Stimulated activated CD8-positive, alpha-beta memory T cell treated with anti-CD3 and anti-CD28 coated beads, Interleukin-4, amount 100 ng/mL, for 48 hours (primary cell): ENCODE measurements around the gene ERBB4.

Source experiments
- DNase-seq: peaks from one replicate; pipeline ENCODE4 v3.0.0-alpha.2; 2020

ERBB4 gene

DNA sequence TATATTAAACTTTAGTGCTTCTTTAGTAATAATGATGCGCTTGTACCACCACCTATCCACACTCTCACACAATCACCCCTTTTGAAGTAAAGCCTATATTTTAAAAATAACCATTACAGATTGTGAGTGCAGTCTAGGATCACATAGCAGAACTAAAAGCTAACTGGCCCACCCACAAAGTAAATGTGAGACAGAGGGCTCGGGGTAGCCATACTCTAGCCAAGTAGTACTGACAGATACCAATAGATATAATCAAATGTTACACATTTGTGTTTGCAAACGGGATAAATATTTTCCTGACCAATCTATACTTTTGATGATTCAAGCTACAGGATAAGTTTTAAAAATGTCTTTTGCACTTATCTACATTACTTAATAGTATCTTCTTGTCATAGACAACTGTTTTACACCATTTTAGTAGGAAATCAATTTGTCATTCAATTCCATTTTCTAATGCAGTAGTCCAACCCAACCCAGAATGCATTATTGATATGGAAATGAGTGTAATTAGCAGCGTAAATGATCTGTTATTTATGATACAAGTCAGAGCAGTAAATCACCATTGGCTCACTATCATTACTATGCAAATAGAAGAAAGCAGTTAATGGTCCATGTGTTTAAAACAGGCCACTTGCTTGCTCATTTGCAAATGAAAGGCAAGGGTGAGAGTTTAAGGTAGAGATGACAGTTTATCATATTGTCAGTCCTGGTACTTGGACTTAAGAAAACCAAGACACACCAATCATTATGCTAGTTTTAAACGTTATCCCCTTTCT lies 111.8 kb downstream of the ERBB4 start:
- no peak for DNase-seq

DNA sequence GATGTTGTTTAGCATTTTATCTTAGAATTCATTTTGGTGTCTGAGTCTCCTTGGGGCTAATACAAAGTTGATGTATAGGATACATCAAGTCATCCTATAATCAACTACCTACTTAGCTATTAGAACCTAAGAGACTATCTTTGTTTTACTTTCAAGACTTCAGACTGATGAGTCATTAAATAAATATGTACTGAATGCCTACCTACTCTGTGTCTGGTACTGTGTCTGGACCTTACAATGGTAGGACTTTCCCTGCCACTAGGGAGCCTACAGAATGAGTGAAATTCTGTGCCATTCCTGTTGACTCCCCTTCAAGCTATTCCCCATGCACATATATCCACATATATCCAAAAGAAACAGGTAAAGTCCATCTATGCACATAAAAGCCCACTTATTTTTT lies 114.5 kb downstream of the ERBB4 start:
- no peak for DNase-seq

DNA sequence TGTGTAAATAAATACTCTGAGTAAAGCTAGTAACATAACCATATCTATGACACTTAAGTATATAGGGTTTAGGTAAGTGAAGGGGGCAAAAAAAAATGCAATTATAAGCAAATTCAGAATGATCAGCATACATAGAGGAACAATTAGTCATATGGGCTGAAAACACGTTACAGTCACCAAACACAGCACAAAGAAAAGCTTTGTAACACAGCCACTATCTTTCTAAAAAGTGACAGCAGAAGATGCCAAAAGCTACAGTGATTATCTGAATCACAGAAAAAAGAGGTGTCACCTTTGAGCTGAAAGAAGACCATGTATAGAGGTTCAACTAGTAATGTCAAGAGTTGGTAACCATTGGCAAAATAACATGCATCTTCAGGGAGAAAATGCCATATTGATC lies 115.5 kb downstream of the ERBB4 start:
- no peak for DNase-seq

DNA sequence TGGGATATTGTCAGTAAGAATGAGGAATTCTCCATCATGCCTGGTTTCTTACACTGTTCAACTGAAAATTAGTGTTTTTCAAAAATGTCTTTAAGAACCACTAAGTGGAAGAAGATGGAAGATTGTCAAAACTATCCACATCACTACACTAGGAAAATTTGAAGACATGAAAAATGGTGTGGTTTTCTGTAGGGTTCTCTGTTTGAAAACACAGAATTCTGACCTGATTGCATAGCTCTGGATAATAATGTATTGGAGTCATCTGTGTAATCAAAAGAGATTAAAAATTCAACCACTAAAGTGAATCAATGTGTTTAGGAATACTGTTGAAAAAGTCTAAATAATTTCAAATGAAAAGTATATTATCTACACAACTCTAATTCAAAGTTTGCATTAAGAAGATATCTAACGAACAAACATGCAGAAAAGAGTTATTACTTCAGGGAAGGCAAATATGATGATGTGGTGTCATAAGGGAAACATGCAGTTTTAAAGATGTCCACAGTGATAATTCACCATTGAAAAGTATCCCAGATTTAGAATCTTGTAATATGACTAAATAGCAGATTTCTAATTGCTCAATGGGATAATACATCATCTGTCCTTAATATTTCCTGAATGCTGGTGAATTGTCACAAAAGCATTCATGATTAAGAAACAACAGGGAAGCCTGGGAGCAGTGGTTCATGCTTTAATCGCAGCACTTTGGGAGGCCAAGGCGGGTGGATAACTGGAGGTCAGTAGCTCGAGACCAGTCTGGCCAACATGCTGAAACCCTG lies 116.9 kb downstream of the ERBB4 start:
- DNase-seq, result no peak

DNA sequence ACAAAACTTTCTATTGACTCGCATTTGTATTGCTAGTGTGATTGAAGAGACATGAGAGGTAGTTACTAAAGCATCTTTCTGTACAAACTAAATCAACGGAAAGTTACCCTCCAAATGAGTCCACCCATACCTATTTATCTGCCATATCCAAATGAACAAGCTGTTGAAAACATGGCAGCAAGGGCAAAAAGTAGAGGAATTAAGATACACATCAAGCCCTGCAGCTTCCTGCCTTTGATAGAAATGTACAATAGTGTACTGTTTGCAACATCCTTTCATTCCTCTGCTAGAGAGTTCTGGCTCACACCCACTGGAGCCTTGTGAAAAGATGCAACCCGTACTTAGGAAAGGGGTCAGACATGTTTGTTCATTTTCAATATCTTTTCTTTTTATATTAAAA lies 122.5 kb downstream of the ERBB4 start:
- no peak for DNase-seq

DNA sequence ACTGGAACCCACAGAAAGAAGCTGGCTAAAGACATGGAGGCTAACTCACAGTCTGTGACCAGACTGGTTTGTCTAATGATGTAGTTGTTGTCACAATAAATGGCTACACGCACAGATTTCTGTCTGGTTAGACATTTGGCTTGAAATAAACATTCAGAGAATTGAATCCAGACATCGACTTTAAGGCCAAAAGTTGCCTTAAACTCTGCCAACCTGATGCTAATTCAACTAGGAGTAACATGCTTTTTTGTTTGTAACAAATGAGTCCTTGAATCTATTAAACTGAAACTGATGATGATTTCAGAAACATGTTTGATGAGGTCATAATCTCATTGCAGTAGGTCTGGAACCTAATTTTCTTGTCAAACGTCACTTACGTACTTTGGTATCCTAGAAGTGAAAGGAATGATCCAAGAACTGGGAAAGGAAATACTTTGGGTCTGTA lies 123.8 kb downstream of the ERBB4 start:
- DNase-seq, result no peak

DNA sequence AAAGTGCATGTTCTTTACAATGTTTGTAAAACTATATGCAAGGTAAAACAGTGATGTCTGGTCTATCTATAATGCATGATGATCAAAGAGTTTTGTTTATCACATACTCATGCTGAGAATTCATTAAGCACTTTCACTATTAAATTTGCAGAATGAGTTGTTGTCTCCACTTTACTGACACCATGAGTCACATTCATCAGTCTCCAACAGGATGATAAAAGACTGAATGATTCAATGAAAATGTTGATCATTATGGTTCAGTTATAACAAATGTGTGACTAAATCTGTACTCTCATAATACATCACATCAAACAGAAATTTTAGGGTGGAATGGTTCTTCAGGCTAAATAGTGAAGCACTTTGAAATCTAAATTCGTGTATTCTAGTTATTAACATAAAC lies 129.0 kb downstream of the ERBB4 start:
- DNase-seq, result no peak

DNA sequence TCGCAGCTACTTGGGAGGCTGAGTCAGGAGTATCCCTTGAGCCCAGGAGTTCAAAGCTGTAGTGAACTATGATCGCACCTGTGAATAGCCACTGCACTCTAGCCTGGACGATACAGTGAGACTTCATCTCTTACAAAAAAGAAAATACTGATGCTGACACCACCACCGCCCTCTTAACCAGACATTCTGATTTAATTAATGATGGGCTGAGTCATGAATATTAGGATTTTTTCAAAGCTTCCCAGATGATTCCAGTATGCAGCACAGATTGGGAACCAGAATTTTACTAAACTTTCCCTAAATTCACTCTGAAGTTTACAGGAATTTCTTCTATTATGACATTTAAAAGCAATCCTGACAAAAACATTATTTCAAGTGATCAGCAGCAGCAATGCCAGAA lies 130.1 kb downstream of the ERBB4 start:
- no peak for DNase-seq

DNA sequence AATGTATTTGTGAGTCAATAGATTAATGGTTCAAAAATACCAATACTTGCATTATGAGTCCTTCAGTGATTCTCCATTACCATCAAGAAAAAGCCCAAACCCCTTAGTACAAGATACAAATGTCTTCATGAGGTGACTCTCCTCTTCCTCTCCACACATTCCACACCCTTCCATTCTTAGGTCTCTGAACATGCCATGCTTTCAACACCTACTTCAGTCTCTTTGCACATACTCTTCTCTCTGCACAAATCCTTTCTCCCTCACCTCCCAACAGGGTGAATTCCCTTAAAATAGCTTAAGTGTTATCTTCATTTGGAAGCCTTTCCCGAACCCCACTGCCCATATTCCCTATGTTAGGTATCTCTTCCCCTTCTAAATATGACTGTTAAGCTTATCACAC lies 131.9 kb downstream of the ERBB4 start:
- no peak for DNase-seq

DNA sequence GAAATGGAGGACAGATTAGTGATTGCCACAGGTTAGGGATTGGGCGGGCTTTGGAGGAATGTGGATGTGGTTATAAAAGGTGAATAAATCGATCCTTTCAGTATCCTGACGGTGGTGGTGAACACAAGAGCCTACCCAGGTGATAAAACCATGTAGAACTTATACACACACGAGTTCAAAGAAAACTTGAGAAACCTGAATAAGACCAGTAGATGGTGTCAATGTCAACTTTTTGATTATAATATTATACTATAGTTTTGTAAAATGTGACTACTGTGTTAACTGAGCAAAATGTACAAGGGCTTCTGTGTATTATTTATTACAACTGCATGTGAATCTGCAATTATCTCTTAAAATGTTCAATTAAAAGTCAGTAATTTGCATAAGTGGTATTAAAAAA lies 136.3 kb downstream of the ERBB4 start:
- DNase-seq, result no peak

DNA sequence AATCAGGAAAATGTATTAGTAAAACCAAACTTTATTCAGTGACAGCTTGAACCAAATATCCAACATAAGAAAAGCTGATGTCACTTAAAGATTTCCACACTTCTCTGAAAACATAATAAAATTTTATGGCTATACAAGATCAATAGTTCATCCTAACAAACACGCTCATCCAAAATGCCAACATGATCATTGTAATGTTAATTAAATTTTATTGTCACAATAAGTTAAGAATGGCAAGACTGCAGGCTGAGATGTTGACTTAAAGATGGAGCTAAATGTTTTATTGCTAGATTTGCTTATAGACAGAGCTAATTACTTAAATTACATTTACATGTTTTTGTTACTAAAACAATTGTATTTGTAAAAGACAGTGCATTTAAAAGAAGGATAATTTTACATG lies 140.3 kb downstream of the ERBB4 start:
- no peak for DNase-seq

DNA sequence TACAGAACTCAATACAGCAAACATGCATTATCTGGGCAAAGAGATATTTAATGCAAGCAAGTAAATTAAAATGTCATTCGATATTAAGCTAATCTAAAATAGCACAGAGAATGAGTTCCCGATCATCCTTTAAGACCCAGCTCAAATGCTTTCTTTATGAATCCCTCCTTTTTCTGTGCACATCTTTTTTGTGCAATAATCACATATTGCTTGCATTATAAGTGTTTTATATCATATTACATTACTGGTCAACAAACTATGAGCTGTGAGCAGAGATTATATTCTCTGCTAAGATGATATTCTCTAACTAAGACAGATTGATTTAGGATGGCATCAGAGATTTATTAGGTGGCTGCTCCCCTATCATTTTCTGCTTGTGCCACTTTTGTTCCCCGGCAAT lies 146.1 kb downstream of the ERBB4 start:
- no peak for DNase-seq

DNA sequence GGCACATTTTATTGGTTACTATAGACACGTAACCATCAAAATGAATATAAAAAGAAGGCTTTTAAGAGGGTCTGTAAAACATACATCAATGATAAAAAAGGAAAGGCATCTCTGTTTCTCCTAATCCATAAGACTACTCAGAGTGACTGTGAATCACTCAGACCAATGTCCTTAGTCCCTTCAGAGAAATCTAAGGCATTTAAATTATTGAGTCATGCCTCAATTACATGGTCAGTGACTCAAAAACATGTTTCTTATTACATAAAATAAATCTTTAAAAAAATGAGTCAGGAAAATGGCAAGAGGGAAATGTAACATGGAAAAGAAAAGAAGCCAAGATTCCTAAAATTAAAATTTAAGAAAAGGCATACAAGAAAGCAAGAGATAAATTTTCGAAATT lies 146.6 kb downstream of the ERBB4 start:
- no peak for DNase-seq

DNA sequence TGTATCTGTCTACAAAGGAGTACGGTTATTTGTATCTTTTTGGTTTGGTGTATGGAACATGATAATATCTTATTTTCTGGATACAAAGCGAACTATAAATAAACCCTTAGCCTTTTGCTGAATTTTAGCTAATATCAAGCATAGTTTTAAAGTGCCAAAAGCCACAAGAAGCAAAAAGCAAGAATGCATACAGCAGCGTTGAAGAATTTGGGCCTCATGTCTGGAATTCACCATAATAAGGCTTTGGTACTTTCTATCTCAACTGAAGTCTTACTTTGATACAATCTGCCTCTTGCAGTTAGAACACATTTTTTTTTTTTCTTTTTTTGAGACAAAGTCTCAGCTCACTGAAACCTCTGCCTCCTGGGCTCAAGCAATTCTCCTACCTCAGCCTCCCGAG lies 151.5 kb downstream of the ERBB4 start:
- no peak for DNase-seq

DNA sequence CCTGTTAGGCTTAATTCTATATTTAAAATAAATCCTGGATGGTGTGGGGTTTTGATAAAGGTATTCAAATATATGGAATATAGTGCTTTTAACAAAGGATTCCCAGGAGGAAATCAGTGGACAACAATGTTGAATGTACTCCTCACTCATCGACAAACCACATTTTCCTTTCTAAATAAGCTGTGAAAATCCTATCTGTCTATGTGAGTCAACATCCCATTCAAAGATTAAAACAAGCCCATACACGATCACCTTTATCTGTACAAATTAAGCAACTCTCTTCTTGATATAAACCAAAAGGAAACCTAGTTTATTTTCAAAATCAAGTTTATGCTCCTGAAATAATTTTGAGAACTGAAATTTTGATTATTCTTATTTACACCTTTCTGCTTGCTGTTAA lies 153.4 kb downstream of the ERBB4 start:
- no peak for DNase-seq

DNA sequence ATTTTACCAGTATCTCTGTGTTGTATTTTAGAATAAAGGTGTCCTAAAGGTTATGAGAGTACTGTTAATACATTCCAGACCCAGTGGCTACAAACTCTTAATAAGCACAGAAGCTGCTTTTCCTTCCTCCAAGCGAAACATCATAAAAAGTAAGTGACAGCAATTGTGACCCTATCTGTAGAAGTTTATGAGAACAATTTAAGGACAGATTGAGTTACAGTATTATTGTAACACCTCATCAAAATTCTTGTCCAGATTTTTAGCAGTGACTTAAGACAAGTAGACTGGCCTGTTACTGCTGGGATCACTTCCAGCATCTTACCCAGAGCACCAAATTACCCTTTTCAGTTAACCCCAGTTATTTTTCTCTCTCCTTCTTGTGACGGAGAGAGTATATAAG lies 154.6 kb downstream of the ERBB4 start:
- DNase-seq, result no peak

DNA sequence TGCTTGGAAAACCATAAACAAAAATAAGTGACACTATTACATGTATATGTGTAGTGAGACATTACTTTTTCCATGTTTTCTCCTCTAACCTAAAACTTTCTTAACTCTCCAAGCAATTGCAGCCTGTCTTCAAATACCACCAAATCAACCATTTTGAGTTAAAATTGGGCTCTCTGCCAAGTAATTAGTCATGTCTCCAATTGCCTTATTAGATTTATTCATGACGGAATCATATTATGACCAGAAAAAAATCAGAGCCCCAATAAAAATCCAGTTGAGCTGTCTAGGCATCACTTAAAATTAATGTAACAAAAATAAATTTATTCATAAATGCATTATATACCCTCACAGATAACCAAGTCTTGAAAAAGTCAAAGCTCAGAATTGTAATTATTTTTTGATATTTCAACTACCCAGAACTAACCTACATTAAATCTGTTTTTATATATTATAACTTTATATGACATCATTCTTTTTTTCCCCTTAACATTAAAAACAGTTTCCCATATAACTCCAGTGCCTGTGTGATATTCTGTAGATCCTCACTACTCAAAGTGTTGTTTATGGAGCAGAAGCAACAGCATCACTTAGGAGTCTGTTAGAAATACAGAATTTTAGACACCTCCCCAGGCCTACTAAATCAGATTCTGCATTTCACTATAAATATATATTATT lies 157.0 kb downstream of the ERBB4 start:
- DNase-seq, result no peak

DNA sequence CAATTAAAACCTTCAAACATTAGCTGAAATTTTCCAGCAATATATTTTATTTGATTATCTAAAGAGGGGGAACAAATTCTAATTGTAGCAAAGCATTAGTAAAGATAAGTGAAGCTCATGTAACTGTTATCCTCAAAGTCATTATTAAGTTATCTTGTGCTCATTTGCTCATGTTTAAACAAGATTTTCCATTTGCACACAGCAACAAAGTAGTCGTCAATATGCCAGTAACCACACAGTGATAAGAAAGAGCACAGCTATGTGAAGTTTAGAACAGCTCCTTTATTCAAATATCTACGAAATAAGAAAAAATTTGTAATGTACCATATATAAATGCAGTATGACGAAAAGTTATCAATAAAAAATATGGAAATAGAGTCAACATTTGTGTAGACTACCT lies 159.5 kb downstream of the ERBB4 start:
- DNase-seq, result no peak

DNA sequence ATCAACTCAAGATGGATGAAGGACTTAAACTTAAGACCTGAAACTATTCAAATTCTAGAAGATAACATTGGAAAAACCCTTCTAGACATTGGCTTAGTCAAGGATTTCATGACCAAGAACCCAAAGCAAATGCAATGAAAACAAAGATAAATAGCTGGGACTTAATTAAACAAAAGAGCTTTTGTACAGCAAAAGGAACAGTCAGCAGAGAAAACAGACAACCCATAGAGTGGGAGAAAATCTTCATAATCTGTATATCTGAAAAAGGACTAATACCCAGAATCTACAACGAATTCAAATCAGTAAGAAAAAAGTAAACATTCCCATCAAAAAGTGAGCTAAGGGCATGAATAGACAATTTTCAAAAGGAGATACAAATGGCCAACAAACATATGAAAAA lies 171.2 kb downstream of the ERBB4 start:
- no peak for DNase-seq

DNA sequence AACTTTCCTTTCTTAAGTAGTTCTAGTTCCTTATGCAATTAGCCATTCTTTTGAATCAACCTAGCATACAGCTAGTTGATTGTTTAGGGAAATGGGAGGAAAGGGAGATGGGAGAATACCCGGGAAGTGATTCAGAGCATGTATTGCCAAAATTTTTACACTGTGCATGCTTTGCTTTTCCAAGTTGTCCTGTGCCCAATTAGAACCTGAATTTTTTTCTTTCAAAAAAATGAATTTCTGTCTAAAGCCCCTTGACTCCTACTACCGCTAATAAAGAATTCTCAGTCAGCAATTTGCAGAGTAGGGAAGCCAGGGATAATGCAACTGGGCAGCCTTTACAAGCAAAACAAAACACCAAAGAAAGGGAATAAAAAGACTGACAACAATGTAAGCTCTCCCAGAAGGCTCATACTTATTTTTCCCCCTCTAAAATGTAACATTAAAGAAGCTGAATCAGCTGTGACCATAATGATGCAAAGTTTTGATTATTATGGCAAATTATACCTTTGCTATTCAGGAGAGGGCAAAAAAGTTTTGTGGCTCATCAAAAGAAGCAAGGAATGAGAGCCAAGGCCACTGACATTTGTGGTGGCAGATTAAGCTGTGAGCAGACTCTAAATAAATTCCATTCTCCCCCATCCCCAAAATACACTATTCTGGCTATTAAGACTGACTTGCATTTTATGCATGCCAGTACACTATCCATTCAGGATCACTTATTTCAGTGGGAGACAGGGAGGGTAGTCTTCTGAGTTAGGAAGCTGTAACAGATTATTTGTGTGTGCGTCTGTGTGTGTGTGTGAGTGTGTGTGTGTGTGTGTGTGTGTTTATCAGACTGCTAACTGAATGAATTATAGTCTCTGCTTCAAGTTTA lies 174.3 kb downstream of the ERBB4 start:
- no peak for DNase-seq

DNA sequence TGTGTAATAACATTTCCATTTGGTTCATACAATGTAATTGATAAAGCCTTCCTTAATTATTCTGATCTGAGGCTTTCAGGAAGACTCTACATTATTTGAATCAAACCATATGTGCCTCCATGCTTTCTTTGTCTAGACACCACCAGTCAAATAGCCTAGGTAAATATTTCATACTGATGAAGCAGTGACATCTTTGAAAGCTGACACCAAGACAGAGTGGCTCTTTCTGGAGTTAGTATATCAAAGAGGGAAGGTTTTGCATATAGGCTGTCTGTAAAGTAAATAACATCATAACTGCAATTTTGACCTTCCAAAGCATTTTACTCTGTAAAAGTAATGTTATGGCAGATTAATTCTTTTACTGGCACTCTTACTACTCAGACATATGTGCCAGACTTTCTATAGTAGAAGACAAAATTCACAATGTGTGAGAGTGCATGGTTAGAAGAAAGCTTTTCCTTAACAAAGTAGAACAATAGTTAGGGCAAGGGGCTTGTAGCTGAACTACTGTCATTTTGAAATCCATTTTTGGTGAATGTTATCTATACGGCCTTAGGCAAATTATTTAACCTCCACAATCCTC lies 177.3 kb downstream of the ERBB4 start:
- DNase-seq, result no peak

DNA sequence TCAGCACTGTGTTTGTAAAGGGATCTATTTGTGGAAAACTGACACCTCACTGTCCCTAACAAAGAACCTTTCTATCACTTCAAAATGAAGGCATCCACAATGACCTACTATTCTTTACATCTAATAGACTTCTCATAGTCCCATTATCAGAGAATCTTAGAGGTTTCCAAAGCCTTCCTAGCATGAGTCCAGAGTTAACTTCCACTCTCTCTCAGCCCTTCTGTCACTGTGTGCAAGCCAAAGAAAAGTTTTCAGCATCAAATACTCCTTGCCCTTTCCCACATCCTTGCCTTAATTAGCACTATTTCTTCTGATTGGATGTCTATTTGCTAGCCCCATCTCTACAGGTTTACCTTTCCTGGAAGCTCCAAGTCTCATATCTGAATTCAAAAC lies 178.5 kb downstream of the ERBB4 start:
- no peak for DNase-seq
